Measurements from ENCODE around the gene SRRM4.

DNA sequence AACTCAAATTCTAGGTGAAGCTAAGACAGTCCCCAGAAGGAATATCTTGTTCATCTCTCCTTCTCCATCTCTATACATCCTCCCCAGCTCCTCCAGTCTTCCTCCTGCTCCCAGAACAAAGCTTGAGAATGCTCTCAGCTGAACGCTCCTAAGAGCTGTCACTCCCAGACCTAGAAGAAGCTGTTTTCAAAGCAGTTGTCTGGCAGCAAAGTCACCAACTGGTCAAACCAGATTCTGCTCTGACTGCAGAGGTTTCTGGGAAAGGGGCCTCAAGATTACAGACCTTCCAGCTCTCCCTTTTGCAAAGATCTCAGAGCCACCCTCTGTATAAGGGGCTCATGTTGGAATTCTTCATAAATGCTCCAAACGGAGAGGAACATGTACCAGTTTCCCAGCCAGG lies 187.8 kb downstream of the SRRM4 start:
- TF ChIP-seq, protein P1, sequence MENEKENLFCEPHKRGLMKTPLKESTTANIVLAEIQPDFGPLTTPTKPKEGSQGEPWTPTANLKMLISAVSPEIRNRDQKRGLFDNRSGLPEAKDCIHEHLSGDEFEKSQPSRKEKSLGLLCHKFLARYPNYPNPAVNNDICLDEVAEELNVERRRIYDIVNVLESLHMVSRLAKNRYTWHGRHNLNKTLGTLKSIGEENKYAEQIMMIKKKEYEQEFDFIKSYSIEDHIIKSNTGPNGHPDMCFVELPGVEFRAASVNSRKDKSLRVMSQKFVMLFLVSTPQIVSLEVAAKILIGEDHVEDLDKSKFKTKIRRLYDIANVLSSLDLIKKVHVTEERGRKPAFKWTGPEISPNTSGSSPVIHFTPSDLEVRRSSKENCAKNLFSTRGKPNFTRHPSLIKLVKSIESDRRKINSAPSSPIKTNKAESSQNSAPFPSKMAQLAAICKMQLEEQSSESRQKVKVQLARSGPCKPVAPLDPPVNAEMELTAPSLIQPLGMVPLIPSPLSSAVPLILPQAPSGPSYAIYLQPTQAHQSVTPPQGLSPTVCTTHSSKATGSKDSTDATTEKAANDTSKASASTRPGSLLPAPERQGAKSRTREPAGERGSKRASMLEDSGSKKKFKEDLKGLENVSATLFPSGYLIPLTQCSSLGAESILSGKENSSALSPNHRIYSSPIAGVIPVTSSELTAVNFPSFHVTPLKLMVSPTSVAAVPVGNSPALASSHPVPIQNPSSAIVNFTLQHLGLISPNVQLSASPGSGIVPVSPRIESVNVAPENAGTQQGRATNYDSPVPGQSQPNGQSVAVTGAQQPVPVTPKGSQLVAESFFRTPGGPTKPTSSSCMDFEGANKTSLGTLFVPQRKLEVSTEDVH (IDR thresholded peaks at IDR 0.05; ENCODE audit: low read depth, partially characterized antibody), result no peak
- TF ChIP-seq BHLHE40 (IDR thresholded peaks at IDR 0.05; ENCODE audit: borderline replicate concordance in 1 of 2, low read depth in 2 of 2, low read length in 1 of 2) (no peak), EZH2 (IDR thresholded peaks at IDR 0.05; ENCODE audit: borderline replicate concordance, control insufficient read depth, low read depth, low read length) (no peak), POLR2A (IDR thresholded peaks at IDR 0.05; ENCODE audit: low read depth, low read length) (no peak), SIX5 (IDR thresholded peaks at IDR 0.05; ENCODE audit: low read depth, low read length, severe bottlenecking) (no peak), NFYA (IDR thresholded peaks at IDR 0.05; ENCODE audit: borderline replicate concordance, low read depth, low read length) (no peak)
- TF ChIP-seq, protein P2, sequence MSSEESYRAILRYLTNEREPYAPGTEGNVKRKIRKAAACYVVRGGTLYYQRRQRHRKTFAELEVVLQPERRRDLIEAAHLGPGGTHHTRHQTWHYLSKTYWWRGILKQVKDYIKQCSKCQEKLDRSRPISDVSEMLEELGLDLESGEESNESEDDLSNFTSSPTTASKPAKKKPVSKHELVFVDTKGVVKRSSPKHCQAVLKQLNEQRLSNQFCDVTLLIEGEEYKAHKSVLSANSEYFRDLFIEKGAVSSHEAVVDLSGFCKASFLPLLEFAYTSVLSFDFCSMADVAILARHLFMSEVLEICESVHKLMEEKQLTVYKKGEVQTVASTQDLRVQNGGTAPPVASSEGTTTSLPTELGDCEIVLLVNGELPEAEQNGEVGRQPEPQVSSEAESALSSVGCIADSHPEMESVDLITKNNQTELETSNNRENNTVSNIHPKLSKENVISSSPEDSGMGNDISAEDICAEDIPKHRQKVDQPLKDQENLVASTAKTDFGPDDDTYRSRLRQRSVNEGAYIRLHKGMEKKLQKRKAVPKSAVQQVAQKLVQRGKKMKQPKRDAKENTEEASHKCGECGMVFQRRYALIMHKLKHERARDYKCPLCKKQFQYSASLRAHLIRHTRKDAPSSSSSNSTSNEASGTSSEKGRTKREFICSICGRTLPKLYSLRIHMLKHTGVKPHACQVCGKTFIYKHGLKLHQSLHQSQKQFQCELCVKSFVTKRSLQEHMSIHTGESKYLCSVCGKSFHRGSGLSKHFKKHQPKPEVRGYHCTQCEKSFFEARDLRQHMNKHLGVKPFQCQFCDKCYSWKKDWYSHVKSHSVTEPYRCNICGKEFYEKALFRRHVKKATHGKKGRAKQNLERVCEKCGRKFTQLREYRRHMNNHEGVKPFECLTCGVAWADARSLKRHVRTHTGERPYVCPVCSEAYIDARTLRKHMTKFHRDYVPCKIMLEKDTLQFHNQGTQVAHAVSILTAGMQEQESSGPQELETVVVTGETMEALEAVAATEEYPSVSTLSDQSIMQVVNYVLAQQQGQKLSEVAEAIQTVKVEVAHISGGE (CRISPR knock-in tag; IDR thresholded peaks at IDR 0.05), result no peak
- TF ChIP-seq, protein P3, sequence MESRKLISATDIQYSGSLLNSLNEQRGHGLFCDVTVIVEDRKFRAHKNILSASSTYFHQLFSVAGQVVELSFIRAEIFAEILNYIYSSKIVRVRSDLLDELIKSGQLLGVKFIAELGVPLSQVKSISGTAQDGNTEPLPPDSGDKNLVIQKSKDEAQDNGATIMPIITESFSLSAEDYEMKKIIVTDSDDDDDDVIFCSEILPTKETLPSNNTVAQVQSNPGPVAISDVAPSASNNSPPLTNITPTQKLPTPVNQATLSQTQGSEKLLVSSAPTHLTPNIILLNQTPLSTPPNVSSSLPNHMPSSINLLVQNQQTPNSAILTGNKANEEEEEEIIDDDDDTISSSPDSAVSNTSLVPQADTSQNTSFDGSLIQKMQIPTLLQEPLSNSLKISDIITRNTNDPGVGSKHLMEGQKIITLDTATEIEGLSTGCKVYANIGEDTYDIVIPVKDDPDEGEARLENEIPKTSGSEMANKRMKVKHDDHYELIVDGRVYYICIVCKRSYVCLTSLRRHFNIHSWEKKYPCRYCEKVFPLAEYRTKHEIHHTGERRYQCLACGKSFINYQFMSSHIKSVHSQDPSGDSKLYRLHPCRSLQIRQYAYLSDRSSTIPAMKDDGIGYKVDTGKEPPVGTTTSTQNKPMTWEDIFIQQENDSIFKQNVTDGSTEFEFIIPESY (IDR thresholded peaks at IDR 0.05), result no peak
- TF ChIP-seq, protein P4, sequence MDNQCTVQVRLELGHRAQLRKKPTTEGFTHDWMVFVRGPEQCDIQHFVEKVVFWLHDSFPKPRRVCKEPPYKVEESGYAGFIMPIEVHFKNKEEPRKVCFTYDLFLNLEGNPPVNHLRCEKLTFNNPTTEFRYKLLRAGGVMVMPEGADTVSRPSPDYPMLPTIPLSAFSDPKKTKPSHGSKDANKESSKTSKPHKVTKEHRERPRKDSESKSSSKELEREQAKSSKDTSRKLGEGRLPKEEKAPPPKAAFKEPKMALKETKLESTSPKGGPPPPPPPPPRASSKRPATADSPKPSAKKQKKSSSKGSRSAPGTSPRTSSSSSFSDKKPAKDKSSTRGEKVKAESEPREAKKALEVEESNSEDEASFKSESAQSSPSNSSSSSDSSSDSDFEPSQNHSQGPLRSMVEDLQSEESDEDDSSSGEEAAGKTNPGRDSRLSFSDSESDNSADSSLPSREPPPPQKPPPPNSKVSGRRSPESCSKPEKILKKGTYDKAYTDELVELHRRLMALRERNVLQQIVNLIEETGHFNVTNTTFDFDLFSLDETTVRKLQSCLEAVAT (IDR thresholded peaks at IDR 0.05), result no peak
- TF ChIP-seq, protein P5, sequence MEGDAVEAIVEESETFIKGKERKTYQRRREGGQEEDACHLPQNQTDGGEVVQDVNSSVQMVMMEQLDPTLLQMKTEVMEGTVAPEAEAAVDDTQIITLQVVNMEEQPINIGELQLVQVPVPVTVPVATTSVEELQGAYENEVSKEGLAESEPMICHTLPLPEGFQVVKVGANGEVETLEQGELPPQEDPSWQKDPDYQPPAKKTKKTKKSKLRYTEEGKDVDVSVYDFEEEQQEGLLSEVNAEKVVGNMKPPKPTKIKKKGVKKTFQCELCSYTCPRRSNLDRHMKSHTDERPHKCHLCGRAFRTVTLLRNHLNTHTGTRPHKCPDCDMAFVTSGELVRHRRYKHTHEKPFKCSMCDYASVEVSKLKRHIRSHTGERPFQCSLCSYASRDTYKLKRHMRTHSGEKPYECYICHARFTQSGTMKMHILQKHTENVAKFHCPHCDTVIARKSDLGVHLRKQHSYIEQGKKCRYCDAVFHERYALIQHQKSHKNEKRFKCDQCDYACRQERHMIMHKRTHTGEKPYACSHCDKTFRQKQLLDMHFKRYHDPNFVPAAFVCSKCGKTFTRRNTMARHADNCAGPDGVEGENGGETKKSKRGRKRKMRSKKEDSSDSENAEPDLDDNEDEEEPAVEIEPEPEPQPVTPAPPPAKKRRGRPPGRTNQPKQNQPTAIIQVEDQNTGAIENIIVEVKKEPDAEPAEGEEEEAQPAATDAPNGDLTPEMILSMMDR (IDR thresholded peaks at IDR 0.05 in 2 of 3, conservative IDR thresholded peaks at IDR 0.05 in 1 of 3; ENCODE audit: control insufficient read depth in 2 of 3, extremely low read depth in 1 of 3, insufficient read depth in 1 of 3, low read depth in 3 of 3, low read length in 3 of 3), result no peak
- TF ChIP-seq, protein P6, sequence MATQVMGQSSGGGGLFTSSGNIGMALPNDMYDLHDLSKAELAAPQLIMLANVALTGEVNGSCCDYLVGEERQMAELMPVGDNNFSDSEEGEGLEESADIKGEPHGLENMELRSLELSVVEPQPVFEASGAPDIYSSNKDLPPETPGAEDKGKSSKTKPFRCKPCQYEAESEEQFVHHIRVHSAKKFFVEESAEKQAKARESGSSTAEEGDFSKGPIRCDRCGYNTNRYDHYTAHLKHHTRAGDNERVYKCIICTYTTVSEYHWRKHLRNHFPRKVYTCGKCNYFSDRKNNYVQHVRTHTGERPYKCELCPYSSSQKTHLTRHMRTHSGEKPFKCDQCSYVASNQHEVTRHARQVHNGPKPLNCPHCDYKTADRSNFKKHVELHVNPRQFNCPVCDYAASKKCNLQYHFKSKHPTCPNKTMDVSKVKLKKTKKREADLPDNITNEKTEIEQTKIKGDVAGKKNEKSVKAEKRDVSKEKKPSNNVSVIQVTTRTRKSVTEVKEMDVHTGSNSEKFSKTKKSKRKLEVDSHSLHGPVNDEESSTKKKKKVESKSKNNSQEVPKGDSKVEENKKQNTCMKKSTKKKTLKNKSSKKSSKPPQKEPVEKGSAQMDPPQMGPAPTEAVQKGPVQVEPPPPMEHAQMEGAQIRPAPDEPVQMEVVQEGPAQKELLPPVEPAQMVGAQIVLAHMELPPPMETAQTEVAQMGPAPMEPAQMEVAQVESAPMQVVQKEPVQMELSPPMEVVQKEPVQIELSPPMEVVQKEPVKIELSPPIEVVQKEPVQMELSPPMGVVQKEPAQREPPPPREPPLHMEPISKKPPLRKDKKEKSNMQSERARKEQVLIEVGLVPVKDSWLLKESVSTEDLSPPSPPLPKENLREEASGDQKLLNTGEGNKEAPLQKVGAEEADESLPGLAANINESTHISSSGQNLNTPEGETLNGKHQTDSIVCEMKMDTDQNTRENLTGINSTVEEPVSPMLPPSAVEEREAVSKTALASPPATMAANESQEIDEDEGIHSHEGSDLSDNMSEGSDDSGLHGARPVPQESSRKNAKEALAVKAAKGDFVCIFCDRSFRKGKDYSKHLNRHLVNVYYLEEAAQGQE (IDR thresholded peaks at IDR 0.05; ENCODE audit: low read depth, low read length), result no peak
